CD14-positive monocyte (primary cell): ENCODE results near the gene FGF14. TPM values are rescaled to one million over a fixed set of nuclear protein-coding genes. Genes with fewer than 3 reads are reported as not detected.

ENCODE experiments used
- DNase-seq, 3 donors: peaks; one replicate each; pipeline ENCODE4 v3.0.0-alpha.2; 2011 to 2022
- H2AFZ ChIP-seq: 2 replicates; pipeline ENCODE4 v1.6.0; 2012; ENCODE audit warnings: mild to moderate bottlenecking, low read depth, low read length, inconsistent platforms; ENCODE audit not compliant: insufficient read depth, poor library complexity, severe bottlenecking
- H3K27ac ChIP-seq, 2 donors: 1 replicate in 1 of 2; 2 replicates in 1 of 2; pipeline ENCODE4 v1.5.1; 2012 to 2013; ENCODE audit warnings: low read length in 2 of 2, control low read depth in 1 of 2, inconsistent platforms in 1 of 2, low read depth in 1 of 2, mild to moderate bottlenecking in 1 of 2
- H3K27me3 ChIP-seq, 2 donors: one replicate each; pipeline versions ENCODE4 v1.6.0 to v1.6.1; 2011 to 2013; ENCODE audit warnings: low read length in 2 of 2; ENCODE audit not compliant: control insufficient read depth in 2 of 2, insufficient read depth in 2 of 2
- H3K36me3 ChIP-seq, 2 donors: replicated peaks in 1 of 2; 1 replicate in 1 of 2; 2 replicates in 1 of 2; pipeline versions ENCODE4 v1.5.1 to v1.6.1; 2012 to 2013; ENCODE audit warnings: low read length in 2 of 2, control low read depth in 1 of 2, inconsistent platforms in 1 of 2, mild to moderate bottlenecking in 1 of 2; ENCODE audit not compliant: insufficient read depth in 2 of 2, control insufficient read depth in 1 of 2
- H3K4me1 ChIP-seq, 2 donors: 1 replicate in 1 of 2; 2 replicates in 1 of 2; pipeline versions ENCODE4 v1.5.1 to v1.6.1; 2012 to 2013; ENCODE audit warnings: low read length in 2 of 2, control low read depth in 1 of 2, inconsistent platforms in 1 of 2, mild to moderate bottlenecking in 1 of 2, moderate library complexity in 1 of 2; ENCODE audit not compliant: insufficient read depth in 2 of 2, control insufficient read depth in 1 of 2
- H3K4me2 ChIP-seq: replicated peaks from 2 replicates; pipeline ENCODE3; 2012; ENCODE audit warnings: low read length, moderate library complexity, mild to moderate bottlenecking; ENCODE audit not compliant: poor library complexity, severe bottlenecking; ENCODE audit errors: extremely low read depth
- H3K4me3 ChIP-seq, 3 experiments: fragments of 200-600 bp in 1 of 3; sonication (generic) in 1 of 3; replicated peaks in 1 of 3; 1 replicate in 2 of 3; 2 replicates in 1 of 3; pipeline ENCODE4 v1.5.1; 2011 to 2013; ENCODE audit warnings: low read length in 3 of 3, mild to moderate bottlenecking in 3 of 3, control low read depth in 2 of 3, low read depth in 2 of 3, inconsistent platforms in 1 of 3, moderate library complexity in 1 of 3
- H3K79me2 ChIP-seq: 2 replicates; pipeline ENCODE4 v1.6.0; 2012; ENCODE audit warnings: mild to moderate bottlenecking, control low read depth, inconsistent platforms, low read length, moderate library complexity; ENCODE audit not compliant: insufficient read depth
- H3K9ac ChIP-seq: 2 replicates; pipeline ENCODE4 v1.6.0; 2017; ENCODE audit warnings: low read length, mild to moderate bottlenecking; ENCODE audit not compliant: insufficient read depth, poor library complexity, severe bottlenecking
- H3K9me3 ChIP-seq, 2 donors: replicated peaks in 1 of 2; 1 replicate in 1 of 2; 2 replicates in 1 of 2; pipeline versions ENCODE4 v1.5.1 to v1.6.1; 2012 to 2013; ENCODE audit warnings: low read length in 2 of 2, control low read depth in 1 of 2; ENCODE audit not compliant: control insufficient read depth in 1 of 2, insufficient read depth in 1 of 2
- H4K20me1 ChIP-seq: 2 replicates; pipeline ENCODE4 v1.6.0; 2012; ENCODE audit warnings: mild to moderate bottlenecking, low read length, control low read depth, moderate library complexity; ENCODE audit not compliant: insufficient read depth
- H3K27ac Mint-ChIP-seq, 7 donors: one replicate each; pipeline ENCODE4 v1.8.0; 2020; ENCODE audit warnings: mild to moderate bottlenecking in 7 of 7, mixed read lengths in 7 of 7, moderate library complexity in 6 of 7, inconsistent platforms in 2 of 7
- H3K27me3 Mint-ChIP-seq, 3 donors: one replicate each; pipeline ENCODE4 v1.8.0; 2021 to 2022; ENCODE audit warnings: low read depth in 3 of 3, mild to moderate bottlenecking in 3 of 3, mixed read lengths in 3 of 3, moderate library complexity in 3 of 3, inconsistent platforms in 1 of 3
- H3K36me3 Mint-ChIP-seq, 2 donors: one replicate each; pipeline ENCODE4 v1.8.0; 2020; ENCODE audit warnings: mixed read lengths in 2 of 2, inconsistent platforms in 1 of 2, mild to moderate bottlenecking in 1 of 2
- H3K4me1 Mint-ChIP-seq: one replicate; pipeline ENCODE4 v1.8.0; 2020; ENCODE audit warnings: mild to moderate bottlenecking, mixed read lengths
- H3K4me3 Mint-ChIP-seq, 2 donors: one replicate each; pipeline ENCODE4 v1.8.0; 2020; ENCODE audit warnings: mild to moderate bottlenecking in 2 of 2, mixed read lengths in 2 of 2, moderate library complexity in 1 of 2
- H3K9me3 Mint-ChIP-seq, 7 donors: one replicate each; pipeline ENCODE4 v1.8.0; 2020 to 2022; ENCODE audit warnings: mixed read lengths in 7 of 7, mild to moderate bottlenecking in 6 of 7, moderate library complexity in 6 of 7, inconsistent platforms in 2 of 7
- CTCF ChIP-seq: fragments of 200-600 bp; IDR thresholded peaks from one replicate; pipeline ENCODE4 v1.8.0; 2022; ENCODE audit warnings: antibody characterized with exemption, mild to moderate bottlenecking
- WGBS: methylation state at CpG from one replicate; pipeline ENCODE4 v1.1.5; 2013; ENCODE audit warnings: missing lambda C conversion rate; ENCODE audit not compliant: insufficient coverage; 5-methylcytosine and 5-hydroxymethylcytosine counted together
- intact Hi-C, 2 donors: fragments of 100-400 bp; cut with micrococcal nuclease; formaldehyde crosslinking; loops; one replicate each; pipeline versions ENCODE4 v1.15.0 to v1.15.1; 2023
- polyA plus RNA-seq, 3 donors: library from polyadenylated mRNA; depleted of rRNA in 1 of 3; unstranded in 2 of 3; stranded (reverse) in 1 of 3; fragments of 300-500 nt in 2 of 3; fragments of >200 nt in 1 of 3; fragmentation: Illumina TruSeq in 2 of 3; gene quantifications; 1 replicate in 2 of 3; 2 replicates in 1 of 3; pipeline ENCODE4 v1.2.3, GENCODE V29; 2012 to 2021

The FGF14 gene
- polyA plus RNA-seq, 3 donors = not detected

GRCh38 chr13:101837288-101837687 is 564.6 kb downstream of the FGF14 start:
- Mint-ChIP-seq H3K36me3 (no peaks in the 10 kb centered on the region), H3K9me3 (peaks cover 0 to 3% (median 0%) of the 10 kb centered on the region in 7 donors), H3K27me3 (peaks cover 0 to 5% (median 0%) of the 10 kb centered on the region in 3 donors), H3K4me3 (no peak overlapping the region), H3K27ac (no peak overlapping the region), H3K4me1 (no peaks in the 10 kb centered on the region)
- Histone ChIP-seq H3K4me1 (no peaks in the 10 kb centered on the region), H3K79me2 (no peaks in the 10 kb centered on the region), H4K20me1 (no peaks in the 10 kb centered on the region), H3K36me3 (no peaks in the 10 kb centered on the region), H3K27ac (no peak overlapping the region), H3K4me2 (no peak overlapping the region), H3K4me3 (no peak overlapping the region), H2AFZ (no peak overlapping the region), H3K27me3 (no peaks in the 10 kb centered on the region), H3K9me3 (no peaks in the 10 kb centered on the region), H3K9ac (no peak overlapping the region)
- no peak for DNase-seq
- TF ChIP-seq CTCF = no peak
- WGBS = no CpG with 5 or more reads among the region's 2 CpGs
- intact Hi-C loops = no loop called here

GRCh38 chr13:101835920-101836319 is 565.9 kb downstream of the FGF14 start:
- H3K4me1 ChIP-seq = no peaks in the 10 kb centered on the region
- DNase-seq = no peak
- no peaks in the 10 kb centered on the region for H3K9me3 ChIP-seq
- Mint-ChIP-seq H3K36me3 (no peaks in the 10 kb centered on the region), H3K27me3 (peaks cover 0 to 5% (median 0%) of the 10 kb centered on the region in 3 donors), H3K9me3 (peaks cover 0 to 3% (median 0%) of the 10 kb centered on the region in 7 donors), H3K27ac (no peak overlapping the region), H3K4me3 (no peak overlapping the region), H3K4me1 (no peaks in the 10 kb centered on the region)
- no peak overlapping the region for H3K4me2 ChIP-seq
- TF ChIP-seq CTCF = no peak
- H3K79me2 ChIP-seq = no peaks in the 10 kb centered on the region
- no peak overlapping the region for H3K4me3 ChIP-seq
- no peaks in the 10 kb centered on the region for H3K36me3 ChIP-seq
- no peaks in the 10 kb centered on the region for H3K27me3 ChIP-seq
- intact Hi-C loops = no loop called here
- no peak overlapping the region for H3K9ac ChIP-seq
- no peaks in the 10 kb centered on the region for H4K20me1 ChIP-seq
- H3K27ac ChIP-seq = no peak overlapping the region
- H2AFZ ChIP-seq = no peak overlapping the region
